Astrocyte (in vitro differentiated cells and primary cell): ENCODE results near the gene ACRV1.

Experiments used
- CTCF ChIP-seq: IDR thresholded peaks from 2 replicates; pipeline ENCODE4 v1.5.1; 2011; ENCODE audit warnings: low read depth, mild to moderate bottlenecking, inconsistent platforms, low read length, moderate library complexity; ENCODE audit not compliant: insufficient read depth
- EZH2 ChIP-seq: IDR thresholded peaks from 2 replicates; pipeline ENCODE4 v1.6.1; 2012; ENCODE audit warnings: mild to moderate bottlenecking, low read length, inconsistent platforms; ENCODE audit not compliant: insufficient read depth

- TF ChIP-seq CTCF (no peak), EZH2 (no peak)
Measured at GRCh38 chr11:125627236-125627910, 53.3 kb downstream of the ACRV1 start.
